ENCODE measurements around the gene REC114. TPM values are rescaled to one million over a fixed set of nuclear protein-coding genes. Genes with fewer than 3 reads are reported as not detected.
A peak's percentile ranks its signal among the peaks of the same experiment; 100 is the strongest.

The REC114 gene
- total RNA-seq, 1 donor: not detected

GRCh38 chr15:73590263-73590662, 147.3 kb downstream of the REC114 start:
- H3K4me3 ChIP-seq (ENCODE audit: low read depth, low read length): no peak overlapping the region
- no peak for DNase-seq (ENCODE audit: low read depth)
- no peak for TF ChIP-seq CTCF (IDR thresholded peaks at IDR 0.05; ENCODE audit: insufficient read depth, low read length)

- no peak for TF ChIP-seq CTCF (IDR thresholded peaks at IDR 0.05; ENCODE audit: insufficient read depth, low read length)
- DNase-seq (ENCODE audit: low read depth): no peak
- no peak overlapping the region for H3K4me3 ChIP-seq (ENCODE audit: low read depth, low read length)
Observed at GRCh38 chr15:73593304-73594074, 150.5 kb downstream of the REC114 start.

- no peak for DNase-seq (ENCODE audit: low read depth)
- no peak for TF ChIP-seq CTCF (IDR thresholded peaks at IDR 0.05; ENCODE audit: insufficient read depth, low read length)
Observed at GRCh38 chr15:73594109-73594508, 151.1 kb downstream of the REC114 start.

GRCh38 chr15:73596174-73596573, 153.2 kb downstream of the REC114 start:
- no peak for DNase-seq (ENCODE audit: low read depth)
- no peak for TF ChIP-seq CTCF (IDR thresholded peaks at IDR 0.05; ENCODE audit: insufficient read depth, low read length)
- no peak overlapping the region for H3K4me3 ChIP-seq (ENCODE audit: low read depth, low read length)

More at GRCh38 chr15:73594109-73594508, 151.1 kb downstream of the REC114 start:
- no peak overlapping the region for H3K4me3 ChIP-seq (ENCODE audit: low read depth, low read length)

GRCh38 chr15:73597036-73597638, 154.2 kb downstream of the REC114 start:
- TF ChIP-seq CTCF (IDR thresholded peaks at IDR 0.05; ENCODE audit: insufficient read depth, low read length): no peak
- DNase-seq (ENCODE audit: low read depth): no peak
- H3K4me3 ChIP-seq (ENCODE audit: low read depth, low read length): no peak overlapping the region

- peak; percentile 68 for DNase-seq (ENCODE audit: low read depth)
- TF ChIP-seq CTCF (IDR thresholded peaks at IDR 0.05; ENCODE audit: insufficient read depth, low read length): no peak
- H3K4me3 ChIP-seq (ENCODE audit: low read depth, low read length): no peak overlapping the region
Observed at GRCh38 chr15:73598530-73599160, 155.7 kb downstream of the REC114 start.
